Activated gamma-delta T cell (primary cell): ENCODE results near the gene CNIH2.
"Not testable (repeated sequence)": the region's sequence is repeated elsewhere in the genome, so short reads cannot be mapped to it uniquely, and the experiment has no call there.

Experiments used
- DNase-seq: peaks from one replicate; lab custom pipeline; 2025; lab: John Stamatoyannopoulos, UW

CNIH2 gene

DNA sequence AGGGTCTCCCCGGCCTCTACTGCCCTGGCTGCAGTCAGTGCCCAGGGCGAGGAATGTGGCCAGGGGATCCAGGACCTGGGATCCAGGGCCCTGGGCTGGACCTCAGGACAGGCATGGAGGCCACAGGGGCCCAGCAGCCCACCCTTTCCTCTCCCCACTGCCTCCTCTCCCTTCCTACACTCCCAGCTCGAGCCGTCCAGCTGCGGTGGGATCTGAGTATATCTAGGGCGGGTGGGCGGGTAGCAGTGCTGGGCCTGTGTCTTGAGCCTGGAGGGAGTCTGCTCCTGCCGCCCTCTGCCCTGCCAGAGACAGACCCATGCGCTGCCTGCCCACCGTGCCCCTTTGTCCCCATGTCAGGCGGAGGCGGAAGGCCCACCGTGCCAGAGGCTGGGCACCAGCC, 1.4 kb upstream of the CNIH2 start:
- DNase-seq = not testable (repeated sequence)

DNA sequence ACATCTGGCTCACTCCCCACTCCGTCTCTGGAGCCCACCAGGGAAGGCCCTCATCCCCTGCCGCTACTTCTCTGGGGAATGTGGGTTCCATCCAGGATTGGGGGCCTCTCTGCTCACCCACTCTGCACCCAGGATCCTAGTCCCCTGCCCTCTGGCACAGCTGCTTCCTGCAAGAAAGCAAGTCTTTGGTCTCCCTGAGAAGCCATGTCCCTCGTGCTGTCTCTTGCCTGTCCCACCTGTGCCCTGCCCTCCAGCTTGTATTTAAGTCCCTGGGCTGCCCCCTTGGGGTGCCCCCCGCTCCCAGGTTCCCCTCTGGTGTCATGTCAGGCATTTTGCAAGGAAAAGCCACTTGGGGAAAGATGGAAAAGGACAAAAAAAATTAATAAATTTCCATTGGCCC, 911 bp upstream of the CNIH2 start:
- not testable (repeated sequence) for DNase-seq

DNA sequence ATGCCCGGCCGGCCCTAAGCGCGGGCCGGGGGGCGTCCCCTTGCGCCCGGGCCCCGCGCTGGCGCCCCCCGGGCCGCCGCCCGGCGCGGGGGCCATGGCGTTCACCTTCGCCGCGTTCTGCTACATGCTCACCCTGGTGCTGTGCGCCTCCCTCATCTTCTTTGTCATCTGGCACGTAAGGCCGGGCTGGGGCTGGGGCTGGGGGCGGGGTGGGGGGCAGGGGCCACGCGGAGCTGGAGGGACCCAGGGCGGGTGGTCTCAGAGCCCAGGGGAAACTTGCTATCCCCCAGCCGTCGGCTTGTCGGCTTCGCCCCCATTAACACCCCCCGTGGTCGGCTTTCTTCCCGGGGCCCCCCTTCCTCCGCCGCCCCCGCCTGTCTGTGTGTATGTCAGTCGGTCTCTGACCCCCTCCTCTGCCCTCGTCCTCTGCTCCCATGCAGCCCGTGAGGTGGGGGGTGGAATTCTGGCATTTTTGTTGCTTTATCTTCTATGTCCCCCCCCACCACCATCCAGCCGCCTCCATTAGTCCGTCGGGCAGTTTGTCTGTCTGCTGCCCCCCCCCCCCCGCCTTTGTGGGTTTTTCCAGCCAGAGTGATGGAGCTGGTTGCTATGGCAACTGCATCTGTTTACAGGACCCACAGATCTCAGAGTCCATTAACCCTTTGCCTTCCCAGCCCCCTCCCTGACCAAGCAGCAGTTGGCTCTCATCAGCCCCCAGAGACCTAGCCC, 552 bp downstream of the CNIH2 start:
- DNase-seq = no peak

DNA sequence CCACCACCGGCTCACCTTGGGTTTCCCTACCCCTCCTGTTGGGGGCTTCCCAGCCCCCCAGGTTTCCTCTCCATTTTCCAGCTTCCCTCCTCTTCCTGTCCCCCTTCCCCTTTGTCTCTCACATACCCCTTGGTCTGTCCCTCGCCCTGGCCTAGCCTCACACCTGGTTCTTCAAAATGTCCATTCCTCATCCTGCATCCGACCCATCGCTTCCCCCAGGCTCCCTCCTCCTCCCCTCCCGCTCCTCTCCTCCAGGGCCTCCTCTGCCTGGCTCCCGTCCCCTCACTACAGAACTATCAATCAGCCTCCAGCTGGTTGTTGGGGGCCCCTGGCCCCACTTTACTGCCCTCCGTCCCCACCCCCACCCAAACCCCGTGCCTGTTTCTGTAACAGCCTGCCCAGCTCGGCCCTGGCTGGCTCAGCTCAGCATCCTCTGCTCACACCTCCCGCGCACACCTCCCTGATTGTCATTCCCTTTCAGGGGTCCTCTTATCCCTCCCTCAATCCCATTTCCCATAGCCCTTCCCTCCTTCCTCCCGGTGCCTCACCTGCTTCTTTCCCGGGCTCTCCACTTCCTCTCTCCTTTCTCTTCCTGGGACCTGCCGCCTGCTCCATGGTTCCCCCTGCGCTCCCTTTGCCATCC, 1.2 kb downstream of the CNIH2 start:
- DNase-seq = no peak

DNA sequence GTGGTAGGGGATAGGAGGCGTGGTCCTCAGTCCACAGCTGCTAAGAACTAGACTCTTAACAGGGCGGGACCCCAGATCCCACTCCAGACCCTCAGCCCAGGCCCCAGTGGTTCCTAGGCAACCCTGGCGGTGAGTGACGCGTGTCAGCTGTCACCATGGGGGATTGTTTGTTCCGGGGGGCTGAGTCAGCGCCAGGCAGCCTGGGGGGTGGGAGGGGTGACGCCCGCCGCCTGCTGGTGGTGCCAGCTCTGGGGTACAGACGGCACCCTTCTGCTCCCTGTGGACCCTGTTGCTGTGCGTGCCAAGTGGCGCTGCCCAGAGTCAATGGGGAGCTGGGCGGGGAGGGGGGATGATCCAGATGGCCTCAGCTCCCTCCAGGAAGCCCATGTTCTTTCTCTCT, 2.5 kb downstream of the CNIH2 start:
- no peak for DNase-seq

DNA sequence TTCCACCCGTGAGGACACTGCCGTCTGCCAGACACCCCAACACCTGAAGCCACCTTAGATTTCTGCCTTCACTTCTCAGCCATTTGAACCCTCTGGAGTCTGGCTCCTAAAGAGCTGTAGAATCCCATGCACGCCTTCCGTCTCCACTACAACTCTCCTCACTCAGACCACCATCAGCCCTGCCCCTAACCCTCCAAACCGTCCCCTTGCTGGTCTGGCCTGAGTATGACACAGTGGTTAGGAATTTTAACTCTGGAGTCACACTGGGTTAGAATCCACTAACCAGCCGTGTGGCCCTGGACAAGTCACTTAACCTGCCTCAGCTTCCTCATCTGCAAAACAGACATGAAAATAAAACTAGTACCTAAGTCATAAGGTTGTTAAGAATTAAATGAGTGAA, 3.0 kb downstream of the CNIH2 start:
- DNase-seq = no peak

DNA sequence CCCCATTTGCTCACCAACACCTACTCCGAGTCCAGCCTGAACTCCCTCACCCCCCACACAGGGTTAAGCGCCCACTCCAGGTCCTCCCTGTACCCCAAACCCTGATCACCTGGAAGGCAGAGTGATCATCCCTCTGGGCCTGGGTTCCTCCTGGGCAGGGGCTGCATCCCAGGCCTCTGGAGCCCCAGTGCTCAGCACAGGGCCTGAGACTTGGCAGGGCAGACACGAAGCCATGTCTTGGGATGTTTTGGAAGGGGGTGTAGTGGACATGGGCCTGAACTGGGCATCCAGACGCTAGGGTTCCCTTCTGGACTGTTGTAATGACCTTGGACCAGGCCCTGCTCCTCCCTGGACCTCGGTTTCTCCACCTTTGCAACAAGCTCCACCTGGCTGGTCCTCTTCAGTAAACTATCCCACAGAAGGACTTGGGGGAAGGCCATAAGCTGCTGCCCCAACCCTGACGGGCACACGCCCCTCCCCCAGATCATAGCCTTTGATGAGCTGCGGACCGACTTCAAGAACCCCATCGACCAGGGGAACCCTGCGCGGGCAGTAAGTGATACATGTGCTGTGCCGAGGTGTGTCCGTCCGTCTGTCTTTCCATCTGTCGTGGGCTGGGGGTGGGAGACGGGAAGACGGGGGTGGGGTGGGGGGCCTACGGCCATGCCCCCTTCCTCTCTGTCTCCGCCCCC, 3.9 kb downstream of the CNIH2 start:
- DNase-seq = no peak

DNA sequence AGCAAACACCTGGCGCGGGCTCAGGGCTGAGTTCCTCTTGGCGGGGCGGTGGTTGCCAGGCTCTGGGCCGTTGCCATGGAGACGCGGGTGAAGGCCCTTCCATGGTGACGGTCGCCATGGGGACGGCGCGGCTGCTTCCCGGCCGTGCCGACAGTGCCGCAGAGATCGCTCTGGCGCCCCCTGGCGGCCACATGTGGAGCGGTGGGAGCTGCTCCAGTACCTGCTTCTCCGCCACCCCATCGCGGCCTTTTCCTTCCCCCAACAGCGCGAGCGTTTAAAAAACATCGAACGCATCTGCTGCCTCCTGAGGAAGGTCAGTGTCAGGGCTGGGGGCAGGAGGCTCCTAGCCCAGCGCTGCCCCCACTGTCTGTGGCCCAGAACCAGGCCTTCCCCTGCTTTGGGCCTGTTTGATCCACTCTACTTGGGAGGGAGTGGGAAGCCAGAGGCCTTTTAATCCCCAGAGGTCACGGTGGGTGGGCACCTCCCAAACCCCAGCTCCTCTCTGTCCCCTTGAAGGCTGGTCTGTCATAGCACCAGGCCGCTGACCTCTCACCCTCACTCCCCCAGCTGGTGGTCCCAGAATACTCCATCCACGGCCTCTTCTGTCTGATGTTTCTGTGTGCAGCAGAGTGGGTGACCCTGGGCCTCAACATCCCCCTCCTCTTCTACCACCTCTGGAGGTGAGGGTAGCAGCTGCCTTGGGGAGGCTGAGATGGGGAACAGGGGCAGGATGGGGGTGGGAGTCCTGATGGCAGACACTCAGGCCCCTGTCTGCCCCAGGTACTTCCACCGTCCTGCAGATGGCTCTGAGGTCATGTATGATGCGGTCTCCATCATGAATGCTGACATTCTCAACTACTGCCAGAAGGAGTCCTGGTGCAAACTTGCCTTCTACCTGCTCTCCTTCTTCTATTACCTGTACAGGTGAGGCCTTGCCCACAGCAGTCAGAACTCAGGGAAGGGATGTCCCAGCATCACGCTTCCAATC, 4.8 kb downstream of the CNIH2 start:
- peak; percentile 99 for DNase-seq

DNA sequence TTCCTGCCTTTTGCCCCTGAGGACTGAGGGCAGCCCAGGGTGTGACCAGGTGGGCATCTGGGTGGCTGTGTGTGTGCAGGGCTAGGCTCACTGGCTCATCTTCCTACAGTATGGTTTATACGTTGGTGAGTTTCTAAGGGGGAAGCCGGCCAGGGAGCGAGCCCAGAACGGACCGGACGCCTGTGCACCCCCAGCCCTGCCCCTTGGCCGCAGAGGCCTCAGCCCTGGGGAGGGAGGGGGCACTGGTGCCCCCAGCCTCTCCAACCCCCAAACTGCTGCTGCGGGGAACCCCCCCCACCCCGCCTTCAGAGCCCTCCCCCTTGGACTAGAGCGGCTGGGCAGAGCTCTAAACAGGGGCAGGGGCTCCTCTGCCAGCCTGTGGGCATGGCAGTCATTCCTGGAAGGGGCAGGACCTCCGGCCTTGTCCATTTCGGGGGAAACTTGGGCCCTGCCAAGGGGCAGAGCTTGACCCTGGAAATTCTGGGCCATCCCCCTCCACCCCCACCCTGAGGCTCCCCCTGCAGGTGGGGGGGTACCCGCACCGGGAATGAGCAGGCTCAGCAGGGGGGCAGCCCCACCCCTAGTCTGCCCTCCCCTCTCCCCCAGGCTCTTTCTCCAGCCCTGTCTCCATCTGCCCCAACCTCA, 5.6 kb downstream of the CNIH2 start:
- no peak for DNase-seq

DNA sequence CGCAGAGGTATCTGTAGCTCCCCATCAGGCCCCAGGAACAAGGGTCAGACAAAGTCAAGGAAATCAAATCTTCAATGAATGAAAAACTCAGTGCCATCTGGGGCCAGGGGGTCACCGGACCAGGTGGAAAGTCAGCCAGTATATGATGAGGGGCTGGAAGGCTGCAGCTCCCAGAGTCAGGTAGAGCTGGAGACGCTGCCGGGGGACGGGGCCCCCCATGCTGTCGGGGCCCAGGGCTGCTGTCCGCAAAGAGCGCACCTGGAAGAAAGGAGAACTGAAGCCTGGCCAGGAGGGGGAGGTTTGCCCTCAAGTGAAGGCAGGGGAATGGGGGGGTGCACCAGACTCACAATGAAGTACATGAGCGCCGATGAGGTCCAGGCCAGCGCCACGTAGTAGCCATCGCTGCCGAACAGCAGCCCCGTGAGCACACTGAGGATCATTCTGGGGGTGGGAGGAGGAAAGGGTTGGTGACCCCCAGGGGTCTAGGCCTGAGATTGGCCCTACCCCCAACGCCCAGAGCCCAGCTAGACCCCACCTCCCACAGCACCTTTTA, 6.6 kb downstream of the CNIH2 start:
- DNase-seq = no peak

DNA sequence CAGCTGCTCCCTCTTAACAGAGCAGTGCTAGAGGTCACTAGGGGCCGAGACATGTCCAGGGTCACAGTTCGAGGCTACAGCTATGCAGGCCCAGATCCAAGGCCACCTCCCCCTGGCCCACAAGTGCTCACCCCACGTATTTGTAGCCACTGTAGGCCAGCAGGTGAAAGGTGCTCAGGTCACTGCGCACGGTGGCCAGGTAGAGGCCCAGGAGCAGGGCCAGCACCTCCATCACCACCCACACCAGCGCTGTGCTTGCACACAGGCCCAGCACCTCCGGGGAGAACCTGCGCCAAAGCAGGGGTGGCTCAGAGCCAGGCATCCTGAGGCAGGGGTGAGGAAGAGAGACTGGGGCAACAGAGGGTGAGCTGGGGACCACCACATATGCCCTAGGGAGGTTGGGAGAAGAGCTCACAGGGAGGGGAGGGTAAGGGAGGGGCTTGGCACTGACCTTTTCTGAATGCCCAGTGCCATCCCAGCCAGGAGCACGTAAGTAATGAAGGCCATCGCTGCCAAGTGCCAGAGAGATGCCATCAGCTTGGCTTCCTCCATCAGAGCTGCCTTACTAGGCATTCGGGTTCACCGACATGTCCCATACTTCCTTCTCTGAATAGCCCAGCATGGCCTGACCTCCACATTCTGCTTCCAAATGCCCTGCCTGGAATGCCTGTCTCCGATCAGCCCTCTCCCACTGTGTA, 7.4 kb downstream of the CNIH2 start:
- no peak for DNase-seq

DNA sequence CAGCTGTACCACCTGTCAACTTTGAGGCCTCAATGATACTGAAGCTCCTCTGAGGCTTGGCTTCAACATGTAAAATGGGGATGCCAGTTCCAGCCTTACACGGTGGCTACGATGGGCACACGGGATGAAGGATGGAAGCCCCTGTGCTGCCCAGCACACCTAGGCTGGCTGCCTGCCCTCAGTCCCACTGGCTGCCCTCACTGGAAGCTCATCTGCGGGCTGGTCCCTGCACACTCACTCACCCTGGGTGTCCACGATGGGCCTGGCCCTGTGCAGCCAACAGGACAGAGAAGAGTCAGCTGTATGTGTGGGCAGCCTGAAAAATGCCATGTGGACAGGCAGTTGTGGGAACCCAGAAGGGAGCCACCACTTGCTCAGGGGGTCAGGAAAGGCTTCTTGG, 8.7 kb downstream of the CNIH2 start:
- DNase-seq = no peak

DNA sequence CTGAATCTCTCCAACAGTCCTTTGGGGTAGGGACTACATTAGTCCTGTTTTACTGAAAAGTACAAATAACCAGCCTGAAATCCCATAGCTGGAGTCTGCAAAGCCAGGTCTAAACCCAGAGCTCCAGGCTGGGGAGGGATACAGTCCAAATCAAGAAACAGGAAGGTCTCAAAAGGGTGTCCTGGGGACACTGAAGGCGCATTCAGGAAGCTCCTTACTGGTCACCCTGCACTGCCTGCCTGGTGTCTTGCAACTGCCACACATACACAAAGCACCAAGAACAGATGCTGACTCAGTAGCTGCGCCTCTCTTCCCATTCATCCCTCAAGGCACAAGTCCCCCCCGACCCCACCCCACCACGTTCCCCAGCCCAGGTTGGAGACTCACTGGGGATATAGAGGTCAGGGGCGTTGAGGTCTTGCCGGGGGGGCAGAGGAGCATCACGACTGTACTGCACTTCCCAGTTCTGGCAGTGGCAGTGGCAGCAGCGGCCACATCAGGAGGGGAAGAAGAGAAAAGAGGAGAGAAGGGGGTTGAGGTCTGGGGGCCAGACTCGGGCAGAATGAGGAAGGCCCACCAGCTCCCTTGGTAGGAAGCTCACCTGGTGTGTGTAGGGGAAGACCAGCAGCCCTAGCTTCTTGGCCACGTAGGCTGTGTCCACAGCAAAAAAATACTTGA, 9.4 kb downstream of the CNIH2 start:
- DNase-seq = no peak

DNA sequence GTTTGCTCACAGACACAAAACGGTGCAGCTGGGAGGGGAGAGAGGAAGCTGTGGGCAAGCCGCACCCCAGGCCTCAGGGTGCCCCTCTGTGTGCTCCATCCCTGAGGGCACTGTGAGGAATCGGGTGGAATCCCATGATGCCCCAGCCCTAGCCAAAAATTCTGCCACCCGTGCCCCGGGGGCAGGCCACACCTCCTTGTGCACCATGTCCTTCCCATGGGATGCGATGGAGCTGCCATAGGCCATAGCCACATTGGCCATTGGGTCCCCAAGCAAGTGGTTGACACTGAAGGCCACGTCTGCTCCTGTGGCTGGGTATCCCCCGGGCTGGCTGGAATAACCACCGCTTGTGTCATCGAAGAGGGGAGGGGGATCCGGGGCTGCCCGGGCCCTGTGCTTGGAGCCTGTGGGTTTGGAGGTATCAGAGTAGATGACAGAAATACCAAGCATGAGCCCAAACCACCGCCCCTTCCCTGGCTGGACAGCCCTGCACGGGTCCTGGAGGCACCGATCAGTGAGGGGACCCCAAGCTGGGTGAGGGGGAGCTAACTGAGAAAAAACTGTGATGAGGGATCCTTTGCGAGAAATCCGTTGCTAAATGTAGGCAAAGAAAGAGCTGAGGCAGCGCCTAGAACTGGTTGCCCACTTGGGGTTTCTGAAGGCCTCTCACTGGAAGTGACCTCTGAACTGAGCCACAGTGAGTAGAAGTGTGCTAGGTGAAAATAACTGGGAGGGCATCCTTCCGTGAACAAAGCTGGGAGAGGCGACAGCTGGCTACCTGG, 10.1 kb downstream of the CNIH2 start:
- DNase-seq = no peak

DNA sequence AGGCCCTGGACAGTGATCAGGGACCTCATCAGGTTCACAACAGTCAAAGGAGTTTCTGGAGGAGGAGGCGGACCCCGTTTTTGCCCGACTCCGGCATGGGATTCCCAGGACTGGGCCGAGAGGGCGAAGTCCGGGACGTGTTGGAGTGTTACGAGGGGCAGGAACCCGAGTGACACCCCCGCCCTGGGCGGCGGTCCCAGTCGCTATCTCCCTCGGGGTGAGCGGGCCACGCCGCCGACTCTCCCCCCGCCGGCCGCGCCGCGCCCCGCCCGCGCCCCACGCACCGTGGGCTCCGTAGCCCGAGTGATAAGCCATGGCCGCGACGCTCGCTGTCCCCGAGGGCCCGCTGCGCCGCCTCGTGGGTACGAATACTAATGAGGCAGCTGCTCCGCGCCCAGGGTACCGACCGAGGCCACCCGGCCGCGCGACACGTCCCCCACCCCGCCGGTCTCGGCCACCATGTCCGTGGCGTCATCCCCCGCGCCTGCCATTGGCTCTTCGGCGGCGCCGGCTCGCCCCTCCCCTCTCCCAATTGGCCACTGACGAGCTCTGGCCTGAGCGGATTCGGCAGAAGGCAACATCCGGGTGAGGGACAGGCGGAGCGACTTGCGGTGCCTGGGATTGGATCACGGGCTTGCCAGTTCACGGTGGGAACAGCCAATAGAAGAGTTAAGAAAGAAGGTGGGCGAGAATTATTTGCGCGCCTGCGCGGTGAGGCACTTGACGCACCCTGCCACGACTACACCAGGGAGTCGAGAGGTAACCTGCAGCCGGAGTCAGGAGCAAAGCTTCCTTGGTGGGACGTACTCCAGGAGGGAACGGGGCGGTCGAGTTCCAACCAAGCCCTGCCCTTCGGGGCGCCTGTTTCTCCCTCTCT, 10.9 kb downstream of the CNIH2 start, which contains the start of gene YIF1A:
Gene YIF1A (minus strand): TSS at position 473 of the 877 bp plus-strand sequence. CDS start 158 bp downstream, at position 315.
- peak; percentile 97 for DNase-seq

DNA sequence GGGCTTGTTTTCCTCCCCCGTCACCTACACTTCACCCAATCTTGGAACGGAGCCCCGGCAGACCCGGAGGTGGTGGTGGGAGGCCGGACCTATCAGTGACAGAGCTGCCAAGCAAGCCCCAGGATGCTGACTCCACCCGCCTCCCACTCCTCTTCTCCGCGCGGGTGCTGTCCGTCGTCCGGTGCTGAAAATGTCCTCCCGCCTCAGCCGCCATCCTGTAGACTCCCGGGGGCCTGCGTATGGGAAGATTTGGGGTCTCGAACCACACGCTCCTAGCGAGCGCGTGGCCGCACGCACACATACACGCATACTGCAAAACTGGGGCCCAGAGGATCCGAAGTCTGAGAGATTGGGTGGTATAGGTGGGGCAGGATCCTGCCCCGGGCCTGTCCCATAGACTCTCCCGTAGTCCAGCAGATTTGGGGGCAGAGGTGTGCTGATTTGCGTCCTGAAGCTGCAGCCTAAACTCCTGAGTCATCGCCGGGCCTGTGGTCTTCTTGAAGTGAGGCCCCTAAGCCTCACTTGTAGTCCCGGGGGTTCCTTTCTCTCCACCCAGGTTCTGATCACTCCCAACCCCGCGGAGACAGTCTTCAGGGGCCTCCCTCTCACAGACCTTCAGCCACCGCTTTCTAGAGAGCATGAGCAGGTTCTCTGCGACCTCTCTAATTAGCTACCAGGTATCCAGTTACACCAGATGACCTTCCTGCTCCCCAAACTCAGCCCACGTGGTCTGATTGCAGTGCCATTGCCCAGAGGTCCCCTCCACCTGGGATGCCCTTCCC, 11.8 kb downstream of the CNIH2 start:
- DNase-seq = peak; percentile 49

DNA sequence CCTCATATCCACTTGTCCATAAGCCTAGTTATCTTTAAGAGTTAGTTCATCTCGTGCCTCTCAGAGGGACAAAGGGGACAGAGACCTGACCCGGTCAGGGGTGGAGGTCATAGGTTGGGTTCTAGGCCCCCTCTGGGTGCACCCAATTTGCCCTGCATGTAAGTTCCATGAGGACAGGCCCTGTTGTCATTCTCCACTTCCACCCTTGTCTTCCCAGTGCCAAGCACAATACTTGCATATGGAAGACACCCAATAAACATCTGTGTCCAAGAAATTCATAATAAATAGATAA, 12.3 kb downstream of the CNIH2 start:
- no peak for DNase-seq
